PC-9 (cell line): ENCODE data around the gene GRAP2. TPM values are rescaled to one million over a fixed set of nuclear protein-coding genes. Genes with fewer than 3 reads are reported as not detected.

Experiments used
- BruUV-seq: library from RNA; stranded (reverse); fragments of 400-500 nt; replicated peaks from 2 replicates; lab custom pipeline; 2021; lab: Mats Ljungman, UMichigan
- CTCF ChIA-PET: fragments of 300-600 bp; sonication (Branson Sonifier 250); formaldehyde crosslinking; loops from one replicate; lab custom pipeline; 2022; ENCODE audit warnings: antibody characterized with exemption; lab: Charles Lee
- POLR2A ChIA-PET: fragments of 300-600 bp; sonication (Branson Sonifier 250); formaldehyde crosslinking; loops from one replicate; lab custom pipeline; 2022; ENCODE audit warnings: antibody characterized with exemption; ENCODE audit not compliant: unreplicated experiment; lab: Charles Lee
- DNase-seq, 2 experiments: peaks; one replicate each; pipeline versions ENCODE4 v3.0.0 to v3.0.0-alpha.2; 2015 to 2022; ENCODE audit warnings: mixed read lengths in 1 of 2
- H2AFZ ChIP-seq: fragments of 200-600 bp; sonication (generic); 2 replicates; pipeline ENCODE4 v1.8.1; 2017; ENCODE audit warnings: antibody characterized with exemption
- H3F3A ChIP-seq: fragments of 200-600 bp; sonication (generic); 2 replicates; pipeline ENCODE4 v1.8.1; 2017; ENCODE audit warnings: antibody characterized with exemption, mild to moderate bottlenecking, low read depth; ENCODE audit not compliant: insufficient read depth
- H3K27ac ChIP-seq: fragments of 200-600 bp; sonication (generic); 2 replicates; pipeline ENCODE4 v1.6.1; 2016; ENCODE audit warnings: mixed run types
- H3K27me3 ChIP-seq: fragments of 200-600 bp; sonication (generic); 2 replicates; pipeline ENCODE4 v1.6.1; 2016; ENCODE audit warnings: low read depth, mixed run types; ENCODE audit not compliant: insufficient read depth
- H3K36me3 ChIP-seq: fragments of 200-600 bp; sonication (generic); 2 replicates; pipeline ENCODE4 v1.6.1; 2016; ENCODE audit warnings: low read depth, mixed run types
- H3K4me1 ChIP-seq: fragments of 200-600 bp; sonication (generic); replicated peaks from 2 replicates; pipeline ENCODE4 v1.6.1; 2016; ENCODE audit warnings: mixed run types; ENCODE audit not compliant: insufficient read depth
- H3K4me2 ChIP-seq: fragments of 200-600 bp; sonication (generic); 2 replicates; pipeline ENCODE4 v1.6.1; 2017; ENCODE audit warnings: mixed run types
- H3K4me3 ChIP-seq: fragments of 200-600 bp; sonication (generic); 2 replicates; pipeline ENCODE4 v1.6.1; 2016; ENCODE audit warnings: mixed run types
- H3K79me2 ChIP-seq: fragments of 200-600 bp; sonication (generic); 2 replicates; pipeline ENCODE4 v1.6.1; 2017; ENCODE audit warnings: low read depth, mixed run types
- H3K9me2 ChIP-seq: fragments of 200-600 bp; sonication (generic); 2 replicates; pipeline ENCODE4 v1.8.1; 2017; ENCODE audit warnings: mild to moderate bottlenecking; ENCODE audit not compliant: insufficient read depth
- H3K9me3 ChIP-seq: fragments of 200-600 bp; sonication (generic); 2 replicates; pipeline ENCODE4 v1.8.1; 2016; ENCODE audit warnings: low read depth; ENCODE audit not compliant: insufficient read depth
- H4K20me1 ChIP-seq: fragments of 200-600 bp; sonication (generic); 2 replicates; pipeline ENCODE4 v1.8.1; 2017; ENCODE audit not compliant: insufficient read depth
- CTCF ChIP-seq: fragments of 200-600 bp; sonication (generic); conservative IDR thresholded peaks from 2 replicates; pipeline ENCODE4 v1.6.1; 2017; ENCODE audit warnings: mixed run types, antibody characterized with exemption, mild to moderate bottlenecking, moderate library complexity
- EZH2 ChIP-seq: fragments of 200-600 bp; sonication (generic); IDR thresholded peaks from 2 replicates; pipeline ENCODE4 v1.8.0; 2017; ENCODE audit warnings: antibody characterized with exemption, low read depth
- intact Hi-C: fragments of 100-400 bp; cut with micrococcal nuclease; formaldehyde crosslinking; loops from one replicate; pipeline ENCODE4 v1.10.0; 2022; ENCODE audit not compliant: unreplicated experiment
- total RNA-seq: library from RNA; stranded (reverse); gene quantifications from 2 replicates; pipeline ENCODE4 v1.2.3, GENCODE V29; 2021

The GRAP2 gene
- total RNA-seq, 1 experiment from 2014 or later, result not detected

GRCh38 chr22:39926753-39927152 is 25.9 kb downstream of the GRAP2 start:
- no TSS peak for BruUV-seq
- intact Hi-C loops, result no loop called here
- Histone ChIP-seq H3K4me3 (no peak overlapping the region), H3K27ac (no peak overlapping the region), H3K4me1 (no peaks in the 10 kb centered on the region), H4K20me1 (no peaks in the 10 kb centered on the region), H3F3A (no peaks in the 10 kb centered on the region), H3K79me2 (no peaks in the 10 kb centered on the region), H3K9me3 (no peaks in the 10 kb centered on the region), H3K27me3 (peaks cover 96% of the 10 kb centered on the region), H3K36me3 (no peaks in the 10 kb centered on the region), H3K9me2 (no peaks in the 10 kb centered on the region), H3K4me2 (no peak overlapping the region), H2AFZ (no peak overlapping the region)
- POLR2A ChIA-PET, result no interaction called here
- CTCF ChIA-PET, result interaction anchor here (0.6 kb wide), 1 partner anchor 29 kb away, joined by 8 read pairs; no protein-coding TSS in a partner anchor
- DNase-seq, result no peak
- TF ChIP-seq EZH2, result no peak
- TF ChIP-seq CTCF, result no peak

GRCh38 chr22:39927544-39927943 is 26.7 kb downstream of the GRAP2 start:
- Histone ChIP-seq H3K4me2 (no peak overlapping the region), H3K27ac (no peak overlapping the region), H3K4me1 (no peaks in the 10 kb centered on the region), H4K20me1 (no peaks in the 10 kb centered on the region), H3K9me2 (no peaks in the 10 kb centered on the region), H3K27me3 (peaks cover 93% of the 10 kb centered on the region), H3K36me3 (no peaks in the 10 kb centered on the region), H3K9me3 (no peaks in the 10 kb centered on the region), H3K79me2 (no peaks in the 10 kb centered on the region), H2AFZ (no peak overlapping the region), H3K4me3 (no peak overlapping the region), H3F3A (no peaks in the 10 kb centered on the region)
- CTCF ChIA-PET, result no interaction called here
- POLR2A ChIA-PET, result interaction anchor here (0.7 kb wide), 1 partner anchor 10 kb away, joined by 10 read pairs; no protein-coding TSS in a partner anchor
- intact Hi-C loops, result no loop called here
- TF ChIP-seq CTCF (no peak), EZH2 (no peak)
- BruUV-seq, result no TSS peak
- DNase-seq, result no peak

GRCh38 chr22:39928536-39929520 is 27.9 kb downstream of the GRAP2 start:
- no peaks in the 10 kb centered on the region for H3K79me2 ChIP-seq
- no peak overlapping the region for H2AFZ ChIP-seq
- no peak overlapping the region for H3K4me3 ChIP-seq
- intact Hi-C loops, result no loop called here
- H3F3A ChIP-seq, result no peaks in the 10 kb centered on the region
- H4K20me1 ChIP-seq, result no peaks in the 10 kb centered on the region
- no peaks in the 10 kb centered on the region for H3K9me3 ChIP-seq
- TF ChIP-seq CTCF (no peak), EZH2 (no peak)
- no peak overlapping the region for H3K4me2 ChIP-seq
- H3K9me2 ChIP-seq, result no peaks in the 10 kb centered on the region
- H3K36me3 ChIP-seq, result no peaks in the 10 kb centered on the region
- no TSS peak for BruUV-seq
- H3K27me3 ChIP-seq, result peaks cover 94% of the 10 kb centered on the region
- no peaks in the 10 kb centered on the region for H3K4me1 ChIP-seq
- no peak overlapping the region for H3K27ac ChIP-seq
- ChIA-PET CTCF (no interaction called here), POLR2A (no interaction called here)
- no peak for DNase-seq
